Liver (tissue), 9 donors: ENCODE results near the gene TDO2. TPM values are rescaled to one million over a fixed set of nuclear protein-coding genes. Genes with fewer than 3 reads are reported as not detected.

Source experiments
- DNase-seq: peaks from one replicate; pipeline ENCODE4 v3.0.0-alpha.2; 2017; ENCODE audit warnings: low spot score
- H3K27ac ChIP-seq, 2 donors: one replicate each; pipeline ENCODE4 v1.7.0; 2013; ENCODE audit warnings: inconsistent platforms in 2 of 2, low read length in 2 of 2, control low read depth in 1 of 2, low read depth in 1 of 2, mild to moderate bottlenecking in 1 of 2
- H3K27me3 ChIP-seq, 4 donors: one replicate each; pipeline versions ENCODE4 v1.6.1 to v1.7.0; 2013; ENCODE audit warnings: low read length in 3 of 4, inconsistent platforms in 1 of 4, mild to moderate bottlenecking in 1 of 4, moderate library complexity in 1 of 4; ENCODE audit not compliant: control insufficient read depth in 4 of 4, insufficient read depth in 4 of 4
- H3K36me3 ChIP-seq, 4 donors: one replicate each; pipeline versions ENCODE4 v1.6.1 to v1.7.0; 2013; ENCODE audit warnings: low read length in 3 of 4, mild to moderate bottlenecking in 3 of 4, low read depth in 1 of 4, moderate library complexity in 1 of 4; ENCODE audit not compliant: control insufficient read depth in 4 of 4, insufficient read depth in 3 of 4
- H3K4me1 ChIP-seq, 4 donors: one replicate each; pipeline versions ENCODE4 v1.6.1 to v1.7.0; 2013; ENCODE audit warnings: low read length in 3 of 4, mild to moderate bottlenecking in 3 of 4, moderate library complexity in 1 of 4; ENCODE audit not compliant: control insufficient read depth in 4 of 4, insufficient read depth in 4 of 4
- H3K4me3 ChIP-seq, 3 donors: one replicate each; pipeline versions ENCODE4 v1.6.1 to v1.7.0; 2013; ENCODE audit warnings: low read length in 3 of 3, control low read depth in 1 of 3, low read depth in 1 of 3, mild to moderate bottlenecking in 1 of 3
- H3K9ac ChIP-seq, 2 donors: one replicate each; pipeline ENCODE4 v1.7.0; 2013; ENCODE audit warnings: low read length in 2 of 2, mild to moderate bottlenecking in 2 of 2, moderate library complexity in 2 of 2, control low read depth in 1 of 2, low read depth in 1 of 2
- H3K9me3 ChIP-seq, 4 donors: one replicate each; pipeline versions ENCODE4 v1.6.1 to v1.7.0; 2013; ENCODE audit warnings: low read length in 3 of 4; ENCODE audit not compliant: control insufficient read depth in 4 of 4
- ATF3 ChIP-seq: IDR thresholded peaks from 2 replicates; pipeline ENCODE4 v1.6.1; 2016; ENCODE audit warnings: antibody characterized with exemption
- EGR1 ChIP-seq, 2 donors: IDR thresholded peaks; 2 replicates each; pipeline ENCODE4 v1.6.1; 2016 to 2018; ENCODE audit warnings: antibody characterized with exemption in 2 of 2, low read depth in 2 of 2
- FOXA1 ChIP-seq: IDR thresholded peaks from 2 replicates; pipeline ENCODE4 v1.6.1; 2016; ENCODE audit warnings: antibody characterized with exemption
- FOXA2 ChIP-seq: IDR thresholded peaks from 2 replicates; pipeline ENCODE4 v1.6.1; 2016; ENCODE audit warnings: antibody characterized with exemption
- GABPA ChIP-seq, 2 donors: IDR thresholded peaks in 1 of 2; conservative IDR thresholded peaks in 1 of 2; 2 replicates each; pipeline ENCODE4 v1.6.1; 2016; ENCODE audit warnings: antibody characterized with exemption in 2 of 2, mild to moderate bottlenecking in 1 of 2, moderate library complexity in 1 of 2
- HNF4A ChIP-seq, 2 donors: conservative IDR thresholded peaks; 2 replicates each; pipeline ENCODE4 v1.6.1; 2016; ENCODE audit warnings: antibody characterized with exemption in 2 of 2, mild to moderate bottlenecking in 2 of 2
- HNF4G ChIP-seq: IDR thresholded peaks from 2 replicates; pipeline ENCODE4 v1.6.1; 2016; ENCODE audit warnings: antibody characterized with exemption
- JUND ChIP-seq, 2 donors: IDR thresholded peaks; 2 replicates each; pipeline ENCODE4 v1.6.1; 2016; ENCODE audit warnings: antibody characterized with exemption in 2 of 2
- MAX ChIP-seq: IDR thresholded peaks from 2 replicates; pipeline ENCODE4 v1.6.1; 2016; ENCODE audit warnings: antibody characterized with exemption
- NR2F2 ChIP-seq: IDR thresholded peaks from 2 replicates; pipeline ENCODE4 v1.6.1; 2016; ENCODE audit warnings: antibody characterized with exemption
- RAD21 ChIP-seq, 2 donors: IDR thresholded peaks; 2 replicates each; pipeline ENCODE4 v1.6.1; 2016; ENCODE audit warnings: antibody characterized with exemption in 2 of 2, mild to moderate bottlenecking in 2 of 2
- REST ChIP-seq: IDR thresholded peaks from 2 replicates; pipeline ENCODE4 v1.6.1; 2016; ENCODE audit warnings: antibody characterized with exemption, mild to moderate bottlenecking
- RXRA ChIP-seq, 2 donors: IDR thresholded peaks; 2 replicates each; pipeline ENCODE4 v1.6.1; 2017 to 2018; ENCODE audit warnings: antibody characterized with exemption in 2 of 2, mild to moderate bottlenecking in 1 of 2
- SP1 ChIP-seq: IDR thresholded peaks from 2 replicates; pipeline ENCODE4 v1.6.1; 2018; ENCODE audit warnings: antibody characterized with exemption, mild to moderate bottlenecking
- TAF1 ChIP-seq: conservative IDR thresholded peaks from 2 replicates; pipeline ENCODE4 v1.6.1; 2016; ENCODE audit warnings: antibody characterized with exemption, mild to moderate bottlenecking
- YY1 ChIP-seq: IDR thresholded peaks from 2 replicates; pipeline ENCODE4 v1.6.1; 2016; ENCODE audit warnings: antibody characterized with exemption, mild to moderate bottlenecking
- ZBTB33 ChIP-seq: IDR thresholded peaks from 2 replicates; pipeline ENCODE4 v1.6.1; 2016; ENCODE audit warnings: antibody characterized with exemption
- WGBS: extraction: QIAGEN DNeasy Blood & Tissue Kit; methylation state at CpG from one replicate; pipeline ENCODE4 v1.1.7; 2013; 5-methylcytosine and 5-hydroxymethylcytosine counted together
- polyA plus RNA-seq, 2 donors: library from polyadenylated mRNA; stranded (reverse) in 1 of 2; unstranded in 1 of 2; fragments of 200-250 nt in 1 of 2; fragments of >200 nt in 1 of 2; fragmentation: Nextera tagmentation in 1 of 2; extraction: Ambion mirVana in 1 of 2; gene quantifications; one replicate each; pipeline versions ENCODE4 v1.2.1 to v1.2.3, GENCODE V29; 2013 to 2015
- total RNA-seq, 2 donors: library from RNA; depleted of rRNA; stranded (reverse); fragments of >200 nt; gene quantifications; one replicate each; pipeline ENCODE4 v1.2.3, GENCODE V29; 2014
- TF ChIP-seq, protein P1 (sequence below): fragments of 150-350 bp; IDR thresholded peaks from 2 replicates; pipeline ENCODE4 v1.5.1; 2017; ENCODE audit warnings: improper control_type of control experiment, low read depth, low read length; ENCODE audit not compliant: missing input control
- donor health status: healthy.
- donor health status: healthy.
- donor health status: healthy.
- donor health status: healthy.
- donor health status: healthy.

TDO2 gene
- total and polyA plus RNA-seq, 4 donors = 163 to 1,057 (median 533) TPM

- peaks cover 0 to 13% (median 10%) of the 10 kb centered on the region in 4 donors for H3K36me3 ChIP-seq
- H3K27ac ChIP-seq = no peak overlapping the region
- H3K9me3 ChIP-seq = no peaks in the 10 kb centered on the region
- H3K4me3 ChIP-seq = no peak overlapping the region
- no peak overlapping the region for H3K9ac ChIP-seq
- TF ChIP-seq, protein P1, sequence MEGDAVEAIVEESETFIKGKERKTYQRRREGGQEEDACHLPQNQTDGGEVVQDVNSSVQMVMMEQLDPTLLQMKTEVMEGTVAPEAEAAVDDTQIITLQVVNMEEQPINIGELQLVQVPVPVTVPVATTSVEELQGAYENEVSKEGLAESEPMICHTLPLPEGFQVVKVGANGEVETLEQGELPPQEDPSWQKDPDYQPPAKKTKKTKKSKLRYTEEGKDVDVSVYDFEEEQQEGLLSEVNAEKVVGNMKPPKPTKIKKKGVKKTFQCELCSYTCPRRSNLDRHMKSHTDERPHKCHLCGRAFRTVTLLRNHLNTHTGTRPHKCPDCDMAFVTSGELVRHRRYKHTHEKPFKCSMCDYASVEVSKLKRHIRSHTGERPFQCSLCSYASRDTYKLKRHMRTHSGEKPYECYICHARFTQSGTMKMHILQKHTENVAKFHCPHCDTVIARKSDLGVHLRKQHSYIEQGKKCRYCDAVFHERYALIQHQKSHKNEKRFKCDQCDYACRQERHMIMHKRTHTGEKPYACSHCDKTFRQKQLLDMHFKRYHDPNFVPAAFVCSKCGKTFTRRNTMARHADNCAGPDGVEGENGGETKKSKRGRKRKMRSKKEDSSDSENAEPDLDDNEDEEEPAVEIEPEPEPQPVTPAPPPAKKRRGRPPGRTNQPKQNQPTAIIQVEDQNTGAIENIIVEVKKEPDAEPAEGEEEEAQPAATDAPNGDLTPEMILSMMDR = no peak
- TF ChIP-seq JUND (IDR thresholded peaks at IDR 0.05) (no peak), EGR1 (IDR thresholded peaks at IDR 0.05; ENCODE audit: low read depth in 2 of 2) (no peak), HNF4G (no peak), REST (no peak), FOXA2 (no peak), YY1 (no peak), MAX (no peak), ZBTB33 (no peak), RAD21 (IDR thresholded peaks at IDR 0.05) (no peak), GABPA (IDR thresholded peaks at IDR 0.05 in 1 of 2, conservative IDR thresholded peaks at IDR 0.05 in 1 of 2) (no peak), RXRA (IDR thresholded peaks at IDR 0.05) (no peak), SP1 (no peak), ATF3 (no peak), NR2F2 (no peak)
- WGBS = 95% methylated on average over 3 of the region's 3 CpGs
- peaks cover 5 to 39% (median 14%) of the 10 kb centered on the region in 4 donors for H3K4me1 ChIP-seq
- no peaks in the 10 kb centered on the region for H3K27me3 ChIP-seq
- no peak for DNase-seq
Measured at GRCh38 chr4:155929833-155930232, 26.3 kb downstream of the TDO2 start.

DNA sequence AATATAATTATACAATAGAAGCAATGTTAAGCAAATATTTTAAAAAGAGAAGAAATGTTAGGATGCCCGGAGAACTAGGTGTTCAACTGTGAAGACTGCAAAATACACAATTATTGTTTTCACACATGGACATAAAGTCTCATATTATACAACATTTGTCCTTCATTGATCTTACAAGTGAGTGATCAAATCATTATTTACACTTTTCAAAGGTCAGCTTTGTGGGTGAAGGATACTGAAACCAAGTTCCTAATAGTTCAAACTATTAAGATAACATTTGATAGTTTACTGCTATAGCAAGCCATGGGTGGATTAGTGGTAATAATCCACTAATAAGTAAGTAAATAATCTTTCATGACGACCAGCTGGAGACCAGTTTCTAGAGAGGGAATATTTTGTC lies 26.8 kb downstream of the TDO2 start:
- Histone ChIP-seq H3K9me3 (no peaks in the 10 kb centered on the region), H3K36me3 (peaks cover 0 to 13% (median 10%) of the 10 kb centered on the region in 4 donors), H3K4me3 (no peak overlapping the region), H3K27ac (no peak overlapping the region), H3K9ac (no peak overlapping the region), H3K27me3 (no peaks in the 10 kb centered on the region), H3K4me1 (peaks cover 5 to 39% (median 13%) of the 10 kb centered on the region in 4 donors)
- DNase-seq = no peak
- WGBS = 41% methylated on average over 2 of the region's 2 CpGs
- no peak for TF ChIP-seq ATF3
- TF ChIP-seq HNF4A (conservative IDR thresholded peaks at IDR 0.05) = peak; percentile 34 to 59
- no peak for TF ChIP-seq FOXA2
- no peak for TF ChIP-seq TAF1
- TF ChIP-seq JUND (IDR thresholded peaks at IDR 0.05) = no peak
- TF ChIP-seq GABPA (IDR thresholded peaks at IDR 0.05 in 1 of 2, conservative IDR thresholded peaks at IDR 0.05 in 1 of 2) = no peak
- TF ChIP-seq RAD21 (IDR thresholded peaks at IDR 0.05) = no peak
- TF ChIP-seq MAX = no peak
- TF ChIP-seq RXRA (IDR thresholded peaks at IDR 0.05) = peak; percentile 48 to 71
- TF ChIP-seq SP1 = peak; percentile 23
- no peak for TF ChIP-seq REST
- no peak for TF ChIP-seq FOXA1
